ENCODE data around the gene SLC25A21. TPM values are rescaled to one million over a fixed set of nuclear protein-coding genes. Genes with fewer than 3 reads are reported as not detected.
"Not testable (repeated sequence)": the region's sequence is repeated elsewhere in the genome, so short reads cannot be mapped to it uniquely, and the experiment has no call there.

SLC25A21 gene
- total RNA-seq, 1 donor, result 1.3 TPM

GRCh38 chr14:36905272-36905888, 267.0 kb downstream of the SLC25A21 start:
- no peak for TF ChIP-seq CTCF (IDR thresholded peaks at IDR 0.05; ENCODE audit: insufficient read depth, low read depth, low read length)
- DNase-seq (ENCODE audit: low read depth), result no peak
- no peak overlapping the region for H3K4me3 ChIP-seq (ENCODE audit: low read depth, low read length)

GRCh38 chr14:36901861-36902260, 270.5 kb downstream of the SLC25A21 start:
- H3K4me3 ChIP-seq (ENCODE audit: low read depth, low read length), result no peak overlapping the region
- DNase-seq (ENCODE audit: low read depth), result no peak
- no peak for TF ChIP-seq CTCF (IDR thresholded peaks at IDR 0.05; ENCODE audit: insufficient read depth, low read depth, low read length)

- no peak for DNase-seq (ENCODE audit: low read depth)
- H3K4me3 ChIP-seq (ENCODE audit: low read depth, low read length), result no peak overlapping the region
These were observed 271.6 kb downstream of the SLC25A21 start for GRCh38 chr14:36900846-36901245.

GRCh38 chr14:36896300-36896699, 276.1 kb downstream of the SLC25A21 start:
- H3K4me3 ChIP-seq (ENCODE audit: low read depth, low read length), result not testable (repeated sequence)

More at GRCh38 chr14:36900846-36901245, 271.6 kb downstream of the SLC25A21 start:
- TF ChIP-seq CTCF (IDR thresholded peaks at IDR 0.05; ENCODE audit: insufficient read depth, low read depth, low read length), result no peak

GRCh38 chr14:36884049-36884448, 288.4 kb downstream of the SLC25A21 start:
- DNase-seq (ENCODE audit: low read depth), result no peak
- no peak overlapping the region for H3K4me3 ChIP-seq (ENCODE audit: low read depth, low read length)
- no peak for TF ChIP-seq CTCF (IDR thresholded peaks at IDR 0.05; ENCODE audit: insufficient read depth, low read depth, low read length)

More at GRCh38 chr14:36896300-36896699, 276.1 kb downstream of the SLC25A21 start:
- DNase-seq (ENCODE audit: low read depth), result not testable (repeated sequence)

GRCh38 chr14:36880276-36880675, 292.1 kb downstream of the SLC25A21 start:
- H3K4me3 ChIP-seq (ENCODE audit: low read depth, low read length), result no peak overlapping the region
- no peak for DNase-seq (ENCODE audit: low read depth)
- no peak for TF ChIP-seq CTCF (IDR thresholded peaks at IDR 0.05; ENCODE audit: insufficient read depth, low read depth, low read length)

GRCh38 chr14:36879558-36879957, 292.8 kb downstream of the SLC25A21 start:
- TF ChIP-seq CTCF (IDR thresholded peaks at IDR 0.05; ENCODE audit: insufficient read depth, low read depth, low read length), result no peak
- DNase-seq (ENCODE audit: low read depth), result no peak
- no peak overlapping the region for H3K4me3 ChIP-seq (ENCODE audit: low read depth, low read length)

Data from fibroblast of villous mesenchyme (primary cell).